Skin of body (tissue), 2 donors: ENCODE measurements around the gene SLC30A3. TPM values are rescaled to one million over a fixed set of nuclear protein-coding genes. Genes with fewer than 3 reads are reported as not detected.

ENCODE experiments used
- DNase-seq: peaks from one replicate; lab custom pipeline; 2025; lab: John Stamatoyannopoulos, UW
- total RNA-seq: library from RNA; depleted of rRNA; stranded (reverse); fragments of >200 nt; gene quantifications from one replicate; pipeline ENCODE4 v1.2.3, GENCODE V29; 2014

Gene SLC30A3
- total RNA-seq, 1 donor from 2014 or later = 0.10 TPM

DNA sequence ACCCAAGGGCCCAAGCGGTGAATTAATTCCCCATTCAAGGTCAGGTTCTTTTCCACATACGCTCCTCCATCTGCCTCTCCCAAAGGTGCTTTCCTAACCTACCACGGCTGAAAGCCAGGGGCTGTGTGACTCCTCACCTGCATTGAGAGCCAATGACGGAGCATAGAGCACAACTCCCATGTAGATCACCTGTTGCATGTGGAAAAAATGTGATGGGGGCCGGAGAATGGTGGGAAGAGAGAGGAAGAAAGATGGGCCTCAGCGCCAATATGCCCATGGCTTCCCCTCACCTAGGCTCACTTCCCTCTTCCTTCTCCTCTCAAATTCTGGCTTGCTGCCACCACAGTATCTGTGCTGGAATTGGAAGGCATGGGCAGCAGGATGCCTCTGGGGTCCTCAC, 56.5 kb downstream of the SLC30A3 start:
- no peak for DNase-seq

- no peak for DNase-seq
These were observed 57.6 kb downstream of the SLC30A3 start for GRCh38 chr2:27205206-27205605.

DNA sequence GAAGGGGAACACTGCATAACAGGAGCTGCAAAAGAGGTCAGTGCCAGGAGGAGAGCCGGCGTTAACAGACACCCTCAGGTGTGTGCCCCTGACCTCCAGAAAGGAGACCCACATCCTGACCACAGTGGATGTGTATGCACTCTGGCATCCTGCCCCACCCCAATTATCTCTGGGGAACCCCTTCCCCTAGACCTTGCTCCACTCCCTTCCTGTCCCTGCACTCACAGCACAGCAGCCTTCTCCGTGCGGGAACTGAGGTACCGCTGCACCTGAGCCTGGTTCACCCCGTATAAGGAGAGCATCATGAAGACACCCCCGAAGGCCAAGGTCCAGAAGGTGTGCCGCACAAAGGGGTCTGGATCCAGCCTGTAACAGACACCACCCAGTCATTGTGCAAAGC, 58.3 kb downstream of the SLC30A3 start:
- no peak for DNase-seq

- no peak for DNase-seq
These were observed 59.1 kb downstream of the SLC30A3 start for GRCh38 chr2:27203741-27204140.

Other genes starting within 250 kb of the SLC30A3 start
- 30.8 TPM for gene TMEM214, start 230.1 kb downstream of the SLC30A3 start, total RNA-seq
- gene AGBL5, start 211.4 kb downstream of the SLC30A3 start, total RNA-seq = 7.7 TPM
- 199 TPM for gene OST4, start 191.4 kb downstream of the SLC30A3 start, total RNA-seq
- 66.1 TPM for gene EMILIN1, start 184.4 kb downstream of the SLC30A3 start, total RNA-seq
- gene KHK, start 176.3 kb downstream of the SLC30A3 start, total RNA-seq = 1.7 TPM
- gene CGREF1, start 143.9 kb downstream of the SLC30A3 start, total RNA-seq = 6.7 TPM
- gene ABHD1, start 139.2 kb downstream of the SLC30A3 start, total RNA-seq = 0.10 TPM
- 19.5 TPM for gene PREB, start 128.4 kb downstream of the SLC30A3 start, total RNA-seq
- gene PRR30, start 123.6 kb downstream of the SLC30A3 start, total RNA-seq = not detected
- 0.20 TPM for gene TCF23, start 114.0 kb downstream of the SLC30A3 start, total RNA-seq
- 93.8 TPM for gene ATRAID, start 51.0 kb downstream of the SLC30A3 start, total RNA-seq
- gene SLC5A6, start 50.8 kb downstream of the SLC30A3 start, total RNA-seq = 23.0 TPM
- gene CAD, start 45.7 kb downstream of the SLC30A3 start, total RNA-seq = 35.2 TPM
- not detected for gene DNAJC5G, start 12.4 kb upstream of the SLC30A3 start, total RNA-seq
- gene TRIM54, start 19.4 kb upstream of the SLC30A3 start, total RNA-seq = 6.0 TPM
- gene UCN, start 45.4 kb upstream of the SLC30A3 start, total RNA-seq = 0.30 TPM
- 34.9 TPM for gene MPV17, start 60.0 kb upstream of the SLC30A3 start, total RNA-seq
- gene GTF3C2, start 93.7 kb upstream of the SLC30A3 start, total RNA-seq = 32.5 TPM
- gene EIF2B4, start 107.3 kb upstream of the SLC30A3 start, total RNA-seq = 23.5 TPM
- gene SNX17, start 107.6 kb upstream of the SLC30A3 start, total RNA-seq = 53.7 TPM
- gene ZNF513, start 117.7 kb upstream of the SLC30A3 start, total RNA-seq = 5.1 TPM
- 33.1 TPM for gene PPM1G, start 146.5 kb upstream of the SLC30A3 start, total RNA-seq
- gene NRBP1, start 165.6 kb upstream of the SLC30A3 start, total RNA-seq = 70.4 TPM
- 2.5 TPM for gene KRTCAP3, start 179.3 kb upstream of the SLC30A3 start, total RNA-seq
- 25.9 TPM for gene IFT172, start 226.7 kb upstream of the SLC30A3 start, total RNA-seq
- 10.6 TPM for gene FNDC4, start 232.2 kb upstream of the SLC30A3 start, total RNA-seq
- gene GCKR, start 233.8 kb upstream of the SLC30A3 start, total RNA-seq = 0.49 TPM